MM.1S (cell line): Measurements from ENCODE around the gene DARS1.

Experiments
- CTCF ChIP-seq: fragments of 300-600 bp; sonication (generic); IDR thresholded peaks from 2 replicates; pipeline ENCODE4 v1.5.1; 2016; ENCODE audit warnings: antibody characterized with exemption, low read length, mixed read lengths
- EZH2phosphoT487 ChIP-seq: fragments of 300-600 bp; sonication (generic); IDR thresholded peaks from 2 replicates; pipeline ENCODE4 v1.6.1; 2018; ENCODE audit warnings: antibody characterized with exemption, low read length

DNA sequence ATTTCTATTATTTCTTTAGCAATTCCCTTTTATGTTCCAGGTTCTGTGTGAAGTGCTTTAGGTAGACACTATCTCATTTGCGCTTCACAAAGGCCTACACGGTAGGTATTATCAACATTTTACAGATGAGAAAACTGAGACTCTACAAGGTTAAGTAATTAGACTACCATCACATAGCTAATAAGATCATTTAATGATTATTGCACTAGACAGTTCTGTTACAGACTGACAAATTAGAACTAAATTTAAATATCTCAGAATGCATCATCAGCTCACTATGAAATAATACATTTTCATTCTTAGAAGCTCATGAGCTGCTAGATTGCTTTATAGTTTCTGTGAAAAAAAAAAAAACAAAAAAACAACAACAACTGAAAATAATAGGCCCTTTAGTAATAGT lies 37.9 kb downstream of the DARS1 start:
- TF ChIP-seq CTCF (no peak), EZH2phosphoT487 (no peak)
